K562 (cell line): Measurements from ENCODE around the gene LOXHD1. TPM values are rescaled to one million over a fixed set of nuclear protein-coding genes. Genes with fewer than 3 reads are reported as not detected.

Experiments
- ATAC-seq: fragments of 200-7000 bp; cut with Tn5 transposase; 3 replicates; pipeline ENCODE4 v1.9.1; 2020; ENCODE audit warnings: moderate library complexity
- BruUV-seq: library from RNA; stranded (reverse); fragments of 400-500 nt; replicated peaks from 2 replicates; lab custom pipeline; 2021; lab: Mats Ljungman, UMichigan
- CTCF ChIA-PET: fragments of 300-600 bp; formaldehyde crosslinking; extraction: SDS; loops from one replicate; lab custom pipeline; 2021; ENCODE audit warnings: low intra/inter-chr PET ratio; lab: Yijun Ruan, JAX
- POLR2A ChIA-PET: fragments of 300-600, 350-650 bp; sonication (Branson Sonifier 250); formaldehyde crosslinking; extraction: SDS; loops from one replicate; lab custom pipeline; 2021; ENCODE audit warnings: antibody characterized with exemption, inconsistent platforms; lab: Yijun Ruan, JAX
- DNase-seq, 4 experiments: peaks; one replicate each; pipeline versions ENCODE4 v3.0.0 to v3.0.0-alpha.2; 2011 to 2018; ENCODE audit warnings: low spot score in 3 of 4, mixed read lengths in 3 of 4; ENCODE audit errors: extremely low read depth in 1 of 4
- FAIRE-seq: peaks from 2 replicates; lab custom pipeline; 2011; peaks lifted over from hg19 to GRCh38; lab: Jason Lieb, UNC
- H2AFZ ChIP-seq: 2 replicates; pipeline ENCODE4 v1.6.0; 2011; ENCODE audit warnings: low read depth, low read length, control low read depth, inconsistent platforms
- H3K27ac ChIP-seq: fragments of 200-600 bp; 3 replicates; pipeline ENCODE4 v1.8.0; 2011; ENCODE audit warnings: low read depth, mild to moderate bottlenecking, control low read depth, inconsistent platforms, low read length, moderate library complexity, mixed read lengths; ENCODE audit errors: extremely low read depth
- H3K27me3 ChIP-seq, 2 experiments: fragments of 300-600 bp in 1 of 2; 2 replicates in 1 of 2; 3 replicates in 1 of 2; pipeline versions ENCODE4 v1.6.0 to v1.8.0; 2011; ENCODE audit warnings: inconsistent platforms in 2 of 2, low read length in 2 of 2, mild to moderate bottlenecking in 1 of 2, mixed read lengths in 1 of 2, moderate library complexity in 1 of 2; ENCODE audit not compliant: control insufficient read depth in 2 of 2, insufficient read depth in 2 of 2
- H3K36me3 ChIP-seq: fragments of 300-600 bp; 3 replicates; pipeline ENCODE4 v1.8.0; 2011; ENCODE audit warnings: mild to moderate bottlenecking, low read length, inconsistent platforms; ENCODE audit not compliant: control insufficient read depth, insufficient read depth
- H3K4me1 ChIP-seq, 2 experiments: fragments of 200-600 bp in 1 of 2; replicated peaks in 1 of 2; 2 replicates in 1 of 2; 3 replicates in 1 of 2; pipeline versions ENCODE4 v1.5.1 to v1.8.0; 2011; ENCODE audit warnings: inconsistent platforms in 2 of 2, low read length in 2 of 2, mild to moderate bottlenecking in 1 of 2, mixed read lengths in 1 of 2, moderate library complexity in 1 of 2; ENCODE audit not compliant: control insufficient read depth in 2 of 2, insufficient read depth in 2 of 2
- H3K4me2 ChIP-seq: 2 replicates; pipeline ENCODE4 v1.6.1; 2011; ENCODE audit warnings: low read length, control low read depth, inconsistent platforms, mixed read lengths; ENCODE audit not compliant: insufficient read depth
- H3K4me3 ChIP-seq: fragments of 200-600 bp; sonication (generic), shearing (Covaris generic); 2 replicates; pipeline ENCODE4 v1.5.1; 2016; ENCODE audit warnings: control low read depth, inconsistent platforms
- H3K79me2 ChIP-seq: fragments of 200-600 bp; 3 replicates; pipeline ENCODE4 v1.8.0; 2011; ENCODE audit warnings: low read length, inconsistent platforms; ENCODE audit not compliant: control insufficient read depth, insufficient read depth
- H3K9ac ChIP-seq, 2 experiments: 2 replicates each; pipeline versions ENCODE4 v1.6.0 to v1.6.1; 2011; ENCODE audit warnings: low read depth in 2 of 2, low read length in 2 of 2, control low read depth in 1 of 2, inconsistent platforms in 1 of 2, mild to moderate bottlenecking in 1 of 2, mixed read lengths in 1 of 2; ENCODE audit not compliant: insufficient read depth in 1 of 2
- H3K9me1 ChIP-seq: one replicate; pipeline ENCODE4 v1.6.0; 2011; ENCODE audit warnings: inconsistent platforms, mild to moderate bottlenecking, low read length, moderate library complexity; ENCODE audit not compliant: control insufficient read depth, insufficient read depth
- H3K9me3 ChIP-seq: replicated peaks from 2 replicates; pipeline ENCODE4 v1.5.1; 2011; ENCODE audit warnings: low read depth, low read length, inconsistent platforms; ENCODE audit not compliant: control insufficient read depth, insufficient read depth
- H4K20me1 ChIP-seq: replicated peaks from 2 replicates; pipeline ENCODE4 v1.6.1; 2011; ENCODE audit warnings: low read length, inconsistent platforms, mixed read lengths; ENCODE audit not compliant: control insufficient read depth, insufficient read depth
- C11orf30 ChIP-seq: fragments of 450-650 bp; IDR thresholded peaks from 2 replicates; pipeline ENCODE4 v1.6.1; 2016; ENCODE audit warnings: low read depth, mild to moderate bottlenecking
- KAT2B ChIP-seq: IDR thresholded peaks from one replicate; pipeline ENCODE4 v1.6.1; 2012; ENCODE audit warnings: low read depth, mild to moderate bottlenecking, control low read depth, inconsistent platforms, low read length, moderate library complexity
- KAT7 ChIP-seq: sonication (generic); formaldehyde crosslinking; IDR thresholded peaks from 2 replicates; pipeline ENCODE4 v1.8.0; 2022; ENCODE audit warnings: missing genetic modification reagents, mild to moderate bottlenecking, borderline replicate concordance
- MED1 ChIP-seq: sonication (generic); formaldehyde crosslinking; IDR thresholded peaks from 2 replicates; pipeline ENCODE4 v1.8.1; 2023; ENCODE audit warnings: missing genetic modification reagents, borderline replicate concordance
- ZNF121 ChIP-seq: sonication (generic); formaldehyde crosslinking; conservative IDR thresholded peaks from 2 replicates; pipeline ENCODE4 v1.8.0; 2022; ENCODE audit warnings: missing genetic modification reagents
- ZNF3 ChIP-seq: fragments of 250-450 bp; sonication (Bioruptor Pico); IDR thresholded peaks from 2 replicates; pipeline ENCODE4 v1.5.0; 2021; ENCODE audit warnings: mild to moderate bottlenecking, moderate library complexity
- ZSCAN32 ChIP-seq: fragments of 450-650 bp; formaldehyde crosslinking; IDR thresholded peaks from 2 replicates; pipeline ENCODE4 v1.4.0; 2020; ENCODE audit warnings: mild to moderate bottlenecking, moderate library complexity
- WGBS: fragments of 100-300 bp; shearing (Covaris generic); methylation state at CpG from one replicate; pipeline ENCODE4 v1.1.6; 2016; ENCODE audit warnings: low coverage, mixed read lengths; ENCODE audit not compliant: insufficient coverage; ENCODE audit errors: missing lambda C conversion rate; 5-methylcytosine and 5-hydroxymethylcytosine counted together
- in situ Hi-C: fragments of 300-500 bp; cut with MboI; formaldehyde crosslinking; loops from 4 replicates; pipeline ENCODE4 v1.15.0; 2018; ENCODE audit warnings: inconsistent platforms, mixed read lengths
- intact Hi-C: fragments of 100-400 bp; cut with micrococcal nuclease; formaldehyde crosslinking; loops from 2 replicates; pipeline ENCODE4 v1.14.2; 2022
- polyA plus RNA-seq, 8 experiments: library from polyadenylated mRNA; depleted of rRNA in 4 of 8; stranded (reverse) in 5 of 8; unstranded in 3 of 8; fragments of >200 nt; fragmentation: Nextera tagmentation in 2 of 8; fragmentation: Illumina TruSeq in 1 of 8; extraction: Ambion mirVana in 2 of 8; extraction: Trizol in 1 of 8; gene quantifications; 2 replicates each; pipeline versions ENCODE4 v1.2.1 to v1.2.3, GENCODE V29; 2011 to 2014; ENCODE audit warnings: inconsistent platforms in 1 of 8, missing spikeins in 1 of 8
- total RNA-seq, 7 experiments: library from RNA; depleted of rRNA in 6 of 7; stranded (reverse); fragments of >200 nt in 6 of 7; fragmentation: Illumina TruSeq in 2 of 7; extraction: Trizol in 2 of 7; gene quantifications; 2 replicates each; pipeline versions ENCODE4 v1.2.1 to v1.2.3, GENCODE V29; 2011 to 2021; ENCODE audit warnings: low replicate concordance in 1 of 7
- TF ChIP-seq, protein P1 (sequence below), 3 experiments: fragments of 200-800 bp in 1 of 3; fragments of 250-450 bp in 1 of 3; fragments of 450-650 bp in 1 of 3; sonication (Bioruptor Pico) in 1 of 3; sonication (Bioruptor generic) in 1 of 3; formaldehyde crosslinking in 1 of 3; IDR thresholded peaks; 2 replicates each; pipeline versions ENCODE4 v1.6.1 to v1.8.0; 2016 to 2022; ENCODE audit warnings: mild to moderate bottlenecking in 2 of 3, missing genetic modification characterization in 2 of 3, missing compliant biosample characterization in 1 of 3, moderate library complexity in 1 of 3

Gene LOXHD1
- total and polyA plus RNA-seq, 9 of the 15 experiments (the other 6 are each of a cell fraction or from before 2014, with no cell fraction given): not detected

DNA sequence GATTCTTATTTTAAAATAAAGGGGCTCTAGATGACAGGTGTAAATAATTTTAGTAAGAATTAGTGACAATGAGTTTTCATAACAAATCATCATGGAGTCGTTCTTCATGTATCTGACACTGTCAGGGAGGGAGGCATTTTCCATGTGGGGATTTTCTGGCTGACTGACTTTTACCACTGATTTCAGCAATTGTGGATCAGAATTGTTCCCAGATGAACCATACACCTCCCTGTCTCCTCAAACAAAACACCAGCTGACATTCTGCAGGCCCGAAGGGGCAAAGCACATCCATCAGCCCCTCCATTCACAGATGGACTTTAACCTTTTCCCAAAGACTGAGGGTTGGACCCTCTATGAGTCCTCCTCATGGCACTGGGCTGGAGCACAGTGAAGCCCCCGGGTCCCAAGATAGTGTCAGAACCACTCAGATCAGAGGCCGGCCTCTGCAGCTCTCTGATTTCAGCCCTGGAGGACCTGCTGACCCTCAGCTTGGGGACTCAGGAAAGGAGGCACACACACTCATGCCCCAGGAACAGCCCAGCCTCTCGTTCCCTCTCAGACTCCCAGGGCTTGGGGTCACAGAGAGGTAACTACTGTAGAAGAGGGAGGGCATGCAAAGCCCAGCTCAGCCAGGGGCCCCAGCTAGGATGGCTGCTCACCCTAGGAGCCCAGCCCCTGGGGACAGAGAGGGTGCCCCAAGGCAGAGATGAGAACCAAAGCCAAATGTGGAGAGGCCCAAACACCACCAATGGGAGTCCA is 43.2 kb upstream of the LOXHD1 start:
- H3K27ac ChIP-seq: no peak overlapping the region
- no peak overlapping the region for H3K9ac ChIP-seq
- ChIA-PET POLR2A (no interaction called here), CTCF (no interaction called here)
- H3K36me3 ChIP-seq: no peaks in the 10 kb centered on the region
- TF ChIP-seq C11orf30 (no peak), KAT2B (no peak), ZNF3 (CRISPR knock-in tag) (no peak), MED1 (CRISPR knock-in tag) (no peak), ZNF121 (CRISPR knock-in tag) (no peak), ZSCAN32 (CRISPR knock-in tag) (no peak), KAT7 (CRISPR knock-in tag) (no peak)
- TF ChIP-seq, protein P1, sequence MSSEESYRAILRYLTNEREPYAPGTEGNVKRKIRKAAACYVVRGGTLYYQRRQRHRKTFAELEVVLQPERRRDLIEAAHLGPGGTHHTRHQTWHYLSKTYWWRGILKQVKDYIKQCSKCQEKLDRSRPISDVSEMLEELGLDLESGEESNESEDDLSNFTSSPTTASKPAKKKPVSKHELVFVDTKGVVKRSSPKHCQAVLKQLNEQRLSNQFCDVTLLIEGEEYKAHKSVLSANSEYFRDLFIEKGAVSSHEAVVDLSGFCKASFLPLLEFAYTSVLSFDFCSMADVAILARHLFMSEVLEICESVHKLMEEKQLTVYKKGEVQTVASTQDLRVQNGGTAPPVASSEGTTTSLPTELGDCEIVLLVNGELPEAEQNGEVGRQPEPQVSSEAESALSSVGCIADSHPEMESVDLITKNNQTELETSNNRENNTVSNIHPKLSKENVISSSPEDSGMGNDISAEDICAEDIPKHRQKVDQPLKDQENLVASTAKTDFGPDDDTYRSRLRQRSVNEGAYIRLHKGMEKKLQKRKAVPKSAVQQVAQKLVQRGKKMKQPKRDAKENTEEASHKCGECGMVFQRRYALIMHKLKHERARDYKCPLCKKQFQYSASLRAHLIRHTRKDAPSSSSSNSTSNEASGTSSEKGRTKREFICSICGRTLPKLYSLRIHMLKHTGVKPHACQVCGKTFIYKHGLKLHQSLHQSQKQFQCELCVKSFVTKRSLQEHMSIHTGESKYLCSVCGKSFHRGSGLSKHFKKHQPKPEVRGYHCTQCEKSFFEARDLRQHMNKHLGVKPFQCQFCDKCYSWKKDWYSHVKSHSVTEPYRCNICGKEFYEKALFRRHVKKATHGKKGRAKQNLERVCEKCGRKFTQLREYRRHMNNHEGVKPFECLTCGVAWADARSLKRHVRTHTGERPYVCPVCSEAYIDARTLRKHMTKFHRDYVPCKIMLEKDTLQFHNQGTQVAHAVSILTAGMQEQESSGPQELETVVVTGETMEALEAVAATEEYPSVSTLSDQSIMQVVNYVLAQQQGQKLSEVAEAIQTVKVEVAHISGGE (CRISPR knock-in tag; IDR thresholded peaks at IDR 0.05): no peak
- peaks cover 0 to 12% of the 10 kb centered on the region in 2 experiments; a peak in 2 of 5 replicates for H3K27me3 ChIP-seq
- no peaks in the 10 kb centered on the region for H3K9me3 ChIP-seq
- BruUV-seq: no TSS peak
- 0% methylated on average over 3 of the region's 5 CpGs for WGBS
- DNase-seq: no peak
- no peaks in the 10 kb centered on the region for H3K79me2 ChIP-seq
- ATAC-seq: no peak
- H3K9me1 ChIP-seq: no peaks in the 10 kb centered on the region
- no peak overlapping the region for H2AFZ ChIP-seq
- no peaks in the 10 kb centered on the region for H3K4me1 ChIP-seq
- no peaks in the 10 kb centered on the region for H4K20me1 ChIP-seq
- FAIRE-seq: no peak
- intact Hi-C loops (no loop called here), in situ Hi-C loops (no loop called here)
- no peak overlapping the region for H3K4me2 ChIP-seq
- no peak overlapping the region for H3K4me3 ChIP-seq
